ENCODE results near the gene RRP8. TPM values are rescaled to one million over a fixed set of nuclear protein-coding genes. Genes with fewer than 3 reads are reported as not detected.

Gene RRP8
- total and polyA plus RNA-seq, 10 of the 15 experiments (the other 5 are each of a cell fraction or from before 2014, with no cell fraction given): 4.7 to 51.2 (median 23.9) TPM

- TF ChIP-seq ZNF24 (IDR thresholded peaks at IDR 0.05) (no peak), MAX (IDR thresholded peaks at IDR 0.05; ENCODE audit: low read depth, low read length) (no peak), RFX5 (IDR thresholded peaks at IDR 0.05; ENCODE audit: low read depth, low read length) (no peak), SREBF2 (IDR thresholded peaks at IDR 0.05; ENCODE audit: low read length) (no peak), WRNIP1 (IDR thresholded peaks at IDR 0.05; ENCODE audit: borderline replicate concordance, low read depth, low read length) (no peak), CTCF (IDR thresholded peaks at IDR 0.05 in 2 of 3, conservative IDR thresholded peaks at IDR 0.05 in 1 of 3; ENCODE audit: control insufficient read depth in 2 of 3, extremely low read depth in 1 of 3, insufficient read depth in 1 of 3, low read depth in 3 of 3, low read length in 3 of 3) (no peak), BCL3 (IDR thresholded peaks at IDR 0.05; ENCODE audit: borderline replicate concordance, insufficient read depth, low read depth, low read length, poor library complexity, severe bottlenecking) (no peak), CREM (IDR thresholded peaks at IDR 0.05; ENCODE audit: low read depth) (no peak), HSF1 (IDR thresholded peaks at IDR 0.05; ENCODE audit: low read depth, low read length) (no peak), IRF3 (IDR thresholded peaks at IDR 0.05) (no peak), RAD51 (IDR thresholded peaks at IDR 0.05) (no peak), MEF2A (IDR thresholded peaks at IDR 0.05; ENCODE audit: insufficient read depth, low read depth, low read length) (no peak), EZH2 (IDR thresholded peaks at IDR 0.05; ENCODE audit: borderline replicate concordance, control insufficient read depth, low read depth, low read length) (no peak), YY1 (IDR thresholded peaks at IDR 0.05; ENCODE audit: low read depth, low read length) (no peak), ATF7 (IDR thresholded peaks at IDR 0.05; ENCODE audit: low read depth) (peak; percentile 42; the same call in 1 of the 2 replicates), RAD21 (IDR thresholded peaks at IDR 0.05; ENCODE audit: insufficient read depth, low read depth, low read length) (no peak), TCF7 (IDR thresholded peaks at IDR 0.05; ENCODE audit: borderline replicate concordance) (no peak), SRF (IDR thresholded peaks at IDR 0.05; ENCODE audit: low read depth in 2 of 2, low read length in 2 of 2) (no peak; a peak in 1 of 4 replicates), PRDM15 (CRISPR knock-in tag; IDR thresholded peaks at IDR 0.05) (no peak), RELA (IDR thresholded peaks at IDR 0.05; ENCODE audit: borderline replicate concordance, partially characterized antibody) (no peak)
These were observed 3.2 kb upstream of the RRP8 start (continued) for GRCh38 chr11:6606471-6607189.

Data from GM12878 (cell line).